Activated gamma-delta T cell treated with Interleukin-2 at 50 U/mL for 16 hours (primary cell): Measurements from ENCODE around the gene PPP1R13L.
"Not testable (repeated sequence)": the region's sequence is repeated elsewhere in the genome, so short reads cannot be mapped to it uniquely, and the experiment has no call there.

Experiments used
- DNase-seq: peaks from one replicate; pipeline ENCODE4 v3.0.0-alpha.2; 2020

The PPP1R13L gene

GRCh38 chr19:45429896-45430295 is 25.0 kb upstream of the PPP1R13L start:
- not testable (repeated sequence) for DNase-seq

- DNase-seq: no peak
Measured at GRCh38 chr19:45428384-45429231, 23.7 kb upstream of the PPP1R13L start.

- no peak for DNase-seq
Measured at GRCh38 chr19:45424191-45425058, 19.6 kb upstream of the PPP1R13L start.

- DNase-seq: peak; percentile 75
Measured at GRCh38 chr19:45423589-45424190, 18.8 kb upstream of the PPP1R13L start, which contains the start of gene ERCC1. Gene ERCC1 (minus strand): TSS chr19:45423917. CDS start chr19:45423374, 543 bp downstream.

GRCh38 chr19:45423033-45423588 is 18.2 kb upstream of the PPP1R13L start:
- DNase-seq: no peak

GRCh38 chr19:45421947-45422498 is 17.2 kb upstream of the PPP1R13L start:
- DNase-seq: no peak

- DNase-seq: no peak
Measured at GRCh38 chr19:45420871-45421270, 16.0 kb upstream of the PPP1R13L start.

GRCh38 chr19:45420356-45420755 is 15.5 kb upstream of the PPP1R13L start:
- no peak for DNase-seq

GRCh38 chr19:45419895-45420294 is 15.0 kb upstream of the PPP1R13L start:
- DNase-seq: no peak

- no peak for DNase-seq
Measured at GRCh38 chr19:45419396-45419795, 14.5 kb upstream of the PPP1R13L start.

- no peak for DNase-seq
Measured at GRCh38 chr19:45418802-45419201, 13.9 kb upstream of the PPP1R13L start.

GRCh38 chr19:45417151-45417550 is 12.3 kb upstream of the PPP1R13L start:
- DNase-seq: no peak

- no peak for DNase-seq
Measured at GRCh38 chr19:45414468-45414867, 9.6 kb upstream of the PPP1R13L start.

- DNase-seq: no peak
Measured at GRCh38 chr19:45413497-45413896, 8.6 kb upstream of the PPP1R13L start.

GRCh38 chr19:45410330-45410729 is 5.5 kb upstream of the PPP1R13L start:
- not testable (repeated sequence) for DNase-seq

GRCh38 chr19:45409557-45409920 is 4.7 kb upstream of the PPP1R13L start:
- DNase-seq: no peak

- no peak for DNase-seq
Measured at GRCh38 chr19:45408830-45409556, 4.1 kb upstream of the PPP1R13L start.

- no peak for DNase-seq
Measured at GRCh38 chr19:45408121-45408520, 3.3 kb upstream of the PPP1R13L start.

- DNase-seq: not testable (repeated sequence)
Measured at GRCh38 chr19:45407585-45407984, 2.7 kb upstream of the PPP1R13L start.

GRCh38 chr19:45407091-45407375 is 2.2 kb upstream of the PPP1R13L start:
- no peak for DNase-seq

- DNase-seq: peak; percentile 75
Measured at GRCh38 chr19:45406226-45407090, 1.6 kb upstream of the PPP1R13L start, which contains the start of gene POLR1G. Gene POLR1G (plus strand): TSS chr19:45406644. CDS start chr19:45406697, 53 bp downstream.
